ENCODE measurements around the gene TNP1.

GRCh38 chr2:216897561-216898203 is 37.8 kb upstream of the TNP1 start:
- TF ChIP-seq POLR2A (IDR thresholded peaks at IDR 0.05; ENCODE audit: low read depth, low read length) (no peak), POLR2AphosphoS5 (IDR thresholded peaks at IDR 0.05; ENCODE audit: low read depth, low read length) (no peak), TAF1 (IDR thresholded peaks at IDR 0.05; ENCODE audit: low read depth, low read length) (no peak)
